WTC11 (cell line): ENCODE results near the gene MEIS2.

Experiments used
- CTCF ChIP-seq: fragments of 200-600 bp; IDR thresholded peaks from 2 replicates; pipeline ENCODE4 v1.8.0; 2022; ENCODE audit warnings: antibody characterized with exemption
- JUN ChIP-seq: sonication (generic); formaldehyde crosslinking; IDR thresholded peaks from 2 replicates; pipeline ENCODE4 v1.8.0; 2023; ENCODE audit warnings: mild to moderate bottlenecking, missing genetic modification reagents
- MYBL2 ChIP-seq: sonication (generic); formaldehyde crosslinking; IDR thresholded peaks from 2 replicates; pipeline ENCODE4 v1.8.1; 2023; ENCODE audit warnings: mild to moderate bottlenecking, moderate library complexity, missing genetic modification reagents
- NFE2L1 ChIP-seq: sonication (generic); formaldehyde crosslinking; IDR thresholded peaks from 2 replicates; pipeline ENCODE4 v1.8.1; 2023; ENCODE audit warnings: missing genetic modification reagents
- TP53 ChIP-seq: sonication (generic); formaldehyde crosslinking; IDR thresholded peaks from 2 replicates; pipeline ENCODE4 v1.8.1; 2023; ENCODE audit warnings: mild to moderate bottlenecking, missing genetic modification reagents
- TF ChIP-seq, protein P1 (sequence below): sonication (generic); formaldehyde crosslinking; IDR thresholded peaks from 2 replicates; pipeline ENCODE4 v1.8.1; 2023; ENCODE audit warnings: mild to moderate bottlenecking, missing genetic modification reagents, moderate library complexity

DNA sequence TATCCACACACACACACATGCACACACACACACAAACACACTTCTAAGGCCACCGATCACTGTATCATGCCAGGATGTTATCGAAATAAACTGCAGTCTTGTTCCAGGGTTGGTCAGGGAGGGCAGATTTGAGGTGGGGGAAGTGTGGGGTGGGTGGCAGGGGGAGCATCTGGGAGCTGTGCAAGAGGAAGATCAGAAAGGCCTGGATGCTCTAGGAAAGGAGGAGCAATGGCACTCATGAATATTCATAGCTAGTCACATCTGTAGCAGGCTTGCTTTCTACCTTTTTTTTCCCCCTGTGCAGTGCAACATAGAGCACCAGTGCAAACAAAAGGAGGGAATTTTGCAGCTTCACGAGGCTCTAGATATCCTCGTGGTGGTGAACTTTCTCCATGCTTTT is 84.9 kb downstream of the MEIS2 start:
- TF ChIP-seq TP53: no peak
- TF ChIP-seq CTCF: no peak
- TF ChIP-seq NFE2L1: no peak
- no peak for TF ChIP-seq MYBL2 (CRISPR knock-in tag)
- TF ChIP-seq JUN (CRISPR knock-in tag): no peak
- TF ChIP-seq, protein P1, sequence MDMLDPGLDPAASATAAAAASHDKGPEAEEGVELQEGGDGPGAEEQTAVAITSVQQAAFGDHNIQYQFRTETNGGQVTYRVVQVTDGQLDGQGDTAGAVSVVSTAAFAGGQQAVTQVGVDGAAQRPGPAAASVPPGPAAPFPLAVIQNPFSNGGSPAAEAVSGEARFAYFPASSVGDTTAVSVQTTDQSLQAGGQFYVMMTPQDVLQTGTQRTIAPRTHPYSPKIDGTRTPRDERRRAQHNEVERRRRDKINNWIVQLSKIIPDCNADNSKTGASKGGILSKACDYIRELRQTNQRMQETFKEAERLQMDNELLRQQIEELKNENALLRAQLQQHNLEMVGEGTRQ (CRISPR knock-in tag): no peak
